DMS 273 (cell line): ENCODE measurements around the gene PRDM15.

ENCODE experiments used
- DNase-seq: peaks from one replicate; lab custom pipeline; 2025; ENCODE audit not compliant: unreplicated experiment; lab: John Stamatoyannopoulos, UW

The PRDM15 gene

GRCh38 chr21:41784456-41785102, 94.6 kb downstream of the PRDM15 start:
- no peak for DNase-seq

GRCh38 chr21:41783476-41784180, 95.5 kb downstream of the PRDM15 start:
- DNase-seq = peak; percentile 68

GRCh38 chr21:41781050-41781410, 98.1 kb downstream of the PRDM15 start:
- no peak for DNase-seq

GRCh38 chr21:41780337-41781049, 98.7 kb downstream of the PRDM15 start:
- DNase-seq = no peak

- no peak for DNase-seq
Measured at GRCh38 chr21:41779659-41780058, 99.5 kb downstream of the PRDM15 start.

- DNase-seq = no peak
Measured at GRCh38 chr21:41778930-41779600, 100.1 kb downstream of the PRDM15 start.

GRCh38 chr21:41777951-41778815, 101.0 kb downstream of the PRDM15 start:
- peak; percentile 92 for DNase-seq

GRCh38 chr21:41776778-41777177, 102.4 kb downstream of the PRDM15 start:
- no peak for DNase-seq

- no peak for DNase-seq
Measured at GRCh38 chr21:41775149-41775472, 104.0 kb downstream of the PRDM15 start.

- no peak for DNase-seq
Measured at GRCh38 chr21:41774467-41775148, 104.5 kb downstream of the PRDM15 start.

GRCh38 chr21:41772351-41773080, 106.6 kb downstream of the PRDM15 start:
- no peak for DNase-seq

- DNase-seq = no peak
Measured at GRCh38 chr21:41771625-41771945, 107.6 kb downstream of the PRDM15 start.

- DNase-seq = no peak
Measured at GRCh38 chr21:41770901-41771624, 108.1 kb downstream of the PRDM15 start.

- no peak for DNase-seq
Measured at GRCh38 chr21:41769933-41770332, 109.2 kb downstream of the PRDM15 start.

- no peak for DNase-seq
Measured at GRCh38 chr21:41769521-41769920, 109.6 kb downstream of the PRDM15 start.

- no peak for DNase-seq
Measured at GRCh38 chr21:41769111-41769510, 110.0 kb downstream of the PRDM15 start.

GRCh38 chr21:41768437-41769042, 110.6 kb downstream of the PRDM15 start:
- DNase-seq = peak; percentile 53

- peak; percentile 32 for DNase-seq
Measured at GRCh38 chr21:41767606-41768436, 111.3 kb downstream of the PRDM15 start.
